ENCODE results near the gene SESN1. TPM values are rescaled to one million over a fixed set of nuclear protein-coding genes. Genes with fewer than 3 reads are reported as not detected.
"Not testable (repeated sequence)": the region's sequence is repeated elsewhere in the genome, so short reads cannot be mapped to it uniquely, and the experiment has no call there.

SESN1 gene
- total RNA-seq, 2 experiments from 2014 or later = 22.1 to 23.3 TPM

DNA sequence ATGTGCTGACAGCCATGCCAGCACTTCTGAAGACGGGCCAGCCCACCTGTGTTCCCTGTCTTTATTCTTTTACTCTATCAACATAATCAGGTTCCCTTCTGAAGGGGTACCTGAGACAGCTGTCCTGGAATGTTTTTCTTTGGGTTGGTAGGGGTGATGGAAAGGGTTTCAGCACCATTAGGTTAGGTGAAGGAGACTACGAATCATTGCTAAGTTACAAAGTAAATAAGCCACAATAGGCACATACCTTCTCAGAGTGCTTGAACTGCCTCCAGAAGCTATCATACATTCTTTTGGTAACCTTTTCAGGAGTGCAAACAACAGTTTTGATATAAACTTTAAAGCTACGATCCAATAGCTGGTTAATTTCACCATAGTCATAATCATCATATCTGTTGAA lies 106.3 kb downstream of the SESN1 start:
- TF ChIP-seq, protein P1, sequence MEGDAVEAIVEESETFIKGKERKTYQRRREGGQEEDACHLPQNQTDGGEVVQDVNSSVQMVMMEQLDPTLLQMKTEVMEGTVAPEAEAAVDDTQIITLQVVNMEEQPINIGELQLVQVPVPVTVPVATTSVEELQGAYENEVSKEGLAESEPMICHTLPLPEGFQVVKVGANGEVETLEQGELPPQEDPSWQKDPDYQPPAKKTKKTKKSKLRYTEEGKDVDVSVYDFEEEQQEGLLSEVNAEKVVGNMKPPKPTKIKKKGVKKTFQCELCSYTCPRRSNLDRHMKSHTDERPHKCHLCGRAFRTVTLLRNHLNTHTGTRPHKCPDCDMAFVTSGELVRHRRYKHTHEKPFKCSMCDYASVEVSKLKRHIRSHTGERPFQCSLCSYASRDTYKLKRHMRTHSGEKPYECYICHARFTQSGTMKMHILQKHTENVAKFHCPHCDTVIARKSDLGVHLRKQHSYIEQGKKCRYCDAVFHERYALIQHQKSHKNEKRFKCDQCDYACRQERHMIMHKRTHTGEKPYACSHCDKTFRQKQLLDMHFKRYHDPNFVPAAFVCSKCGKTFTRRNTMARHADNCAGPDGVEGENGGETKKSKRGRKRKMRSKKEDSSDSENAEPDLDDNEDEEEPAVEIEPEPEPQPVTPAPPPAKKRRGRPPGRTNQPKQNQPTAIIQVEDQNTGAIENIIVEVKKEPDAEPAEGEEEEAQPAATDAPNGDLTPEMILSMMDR (IDR thresholded peaks at IDR 0.05) = no peak
- ChIA-PET CTCF (interaction anchor here (1.0 to 1.2 kb wide), 2 partner anchors 27 to 446 kb away, joined by 3 read pairs; no protein-coding TSS in a partner anchor), POLR2A (interaction anchor here (0.6 kb wide), 1 partner anchor 18 kb away, joined by 7 read pairs; no protein-coding TSS in a partner anchor)
- no peak overlapping the region for H3K4me3 Mint-ChIP-seq
- H3K36me3 Mint-ChIP-seq (ENCODE audit: low read depth) = peaks cover 31% of the 10 kb centered on the region
- no peak for DNase-seq
- no peak overlapping the region for H3K27ac Mint-ChIP-seq
- intact Hi-C loops (cut with micrococcal nuclease) = no loop called here
- ATAC-seq = no peak
- no peaks in the 10 kb centered on the region for H3K27me3 Mint-ChIP-seq
- no peaks in the 10 kb centered on the region for H3K4me1 Mint-ChIP-seq (ENCODE audit: low read depth)
- H3K9me3 Mint-ChIP-seq = no peaks in the 10 kb centered on the region

DNA sequence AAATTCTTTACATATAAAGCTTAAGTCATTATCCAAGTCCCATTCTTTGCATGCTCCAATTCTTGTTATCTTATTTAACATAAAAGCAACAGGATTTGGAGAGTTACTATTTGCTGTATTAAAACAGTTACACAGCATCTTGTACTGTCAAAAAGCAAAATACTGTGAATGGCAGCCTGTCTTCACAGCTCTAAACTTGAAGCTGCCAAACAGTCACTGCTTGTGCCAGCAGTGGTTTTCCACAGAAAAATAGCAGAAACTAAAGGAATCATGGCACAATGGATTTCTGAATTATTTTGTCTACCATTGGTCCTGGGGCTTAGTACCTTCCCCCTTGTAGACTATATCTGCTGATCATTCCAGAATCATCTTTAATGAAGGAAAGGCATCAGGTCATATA lies 107.5 kb downstream of the SESN1 start:
- Mint-ChIP-seq H3K36me3 (ENCODE audit: low read depth) (peaks cover 28% of the 10 kb centered on the region), H3K4me1 (ENCODE audit: low read depth) (no peaks in the 10 kb centered on the region), H3K27me3 (no peaks in the 10 kb centered on the region), H3K4me3 (no peak overlapping the region), H3K9me3 (no peaks in the 10 kb centered on the region), H3K27ac (no peak overlapping the region)
- intact Hi-C loops (cut with micrococcal nuclease) = no loop called here
- ChIA-PET POLR2A (interaction anchor here (0.7 kb wide), 1 partner anchor 19 kb away, joined by 3 read pairs; no protein-coding TSS in a partner anchor), CTCF (interaction anchor here (0.8 to 1.6 kb wide), 3 partner anchors 18 to 86 kb away, joined by 3 to 4 read pairs (median 3); no protein-coding TSS in a partner anchor)
- ATAC-seq = no peak
- DNase-seq = no peak
- TF ChIP-seq, protein P1 (IDR thresholded peaks at IDR 0.05) = no peak

DNA sequence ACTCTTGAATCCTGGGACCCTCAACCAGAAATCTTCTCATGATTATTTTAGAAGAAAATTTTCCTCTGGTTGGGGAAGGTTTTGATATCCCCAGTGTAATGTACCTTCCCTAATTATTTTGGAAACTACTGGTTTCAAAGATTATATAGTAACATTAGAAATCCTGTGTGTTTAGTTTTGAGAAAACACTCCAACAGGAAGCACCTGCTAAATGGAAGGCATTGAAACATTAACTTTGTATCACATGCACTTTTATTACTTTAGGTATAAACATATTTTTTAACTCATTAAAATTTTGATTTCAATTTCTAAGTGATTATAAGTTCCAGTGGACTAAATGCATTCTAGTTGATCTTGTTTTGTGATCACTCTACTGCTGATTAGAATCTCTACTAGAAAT lies 109.3 kb downstream of the SESN1 start:
- no peak for ATAC-seq
- POLR2A ChIA-PET = no interaction called here
- no peaks in the 10 kb centered on the region for H3K27me3 Mint-ChIP-seq
- H3K9me3 Mint-ChIP-seq = peaks cover 4% of the 10 kb centered on the region
- H3K4me1 Mint-ChIP-seq (ENCODE audit: low read depth) = no peaks in the 10 kb centered on the region
- intact Hi-C loops (cut with micrococcal nuclease) = no loop called here
- no peak overlapping the region for H3K4me3 Mint-ChIP-seq
- CTCF ChIA-PET = interaction anchor here (1.0 to 1.1 kb wide), 2 partner anchors 16 to 69 kb away, joined by 3 read pairs; no protein-coding TSS in a partner anchor
- H3K36me3 Mint-ChIP-seq (ENCODE audit: low read depth) = peaks cover 20% of the 10 kb centered on the region
- H3K27ac Mint-ChIP-seq = no peak overlapping the region
- no peak for DNase-seq
- TF ChIP-seq, protein P1 (IDR thresholded peaks at IDR 0.05) = no peak

DNA sequence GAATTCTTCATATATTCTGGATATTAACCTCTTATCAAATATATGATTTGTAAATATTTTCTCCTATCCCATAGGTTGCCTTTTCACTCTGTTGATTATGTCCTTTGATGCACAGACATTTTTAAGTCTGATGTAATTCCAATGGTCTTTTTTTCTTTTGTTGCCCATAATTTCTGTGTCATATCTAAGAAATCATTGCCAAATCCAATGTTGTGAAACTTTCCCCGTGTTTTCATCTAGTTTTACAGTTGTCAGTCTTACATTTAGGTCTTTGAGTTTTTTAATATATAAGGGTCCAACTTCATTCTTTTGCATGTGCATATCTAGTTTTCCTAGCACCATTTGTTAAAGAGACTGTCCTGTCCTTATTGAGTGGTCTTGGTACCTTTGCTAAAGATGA lies 111.5 kb downstream of the SESN1 start:
- Mint-ChIP-seq H3K27me3 (no peaks in the 10 kb centered on the region), H3K27ac (no peak overlapping the region), H3K9me3 (peaks cover 13% of the 10 kb centered on the region), H3K4me3 (no peak overlapping the region), H3K4me1 (ENCODE audit: low read depth) (no peaks in the 10 kb centered on the region), H3K36me3 (ENCODE audit: low read depth) (peaks cover 20% of the 10 kb centered on the region)
- CTCF ChIA-PET = no interaction called here
- ATAC-seq (no peak), DNase-seq (no peak)
- POLR2A ChIA-PET = no interaction called here
- intact Hi-C loops (cut with micrococcal nuclease) = no loop called here
- TF ChIP-seq, protein P1 (IDR thresholded peaks at IDR 0.05) = no peak

DNA sequence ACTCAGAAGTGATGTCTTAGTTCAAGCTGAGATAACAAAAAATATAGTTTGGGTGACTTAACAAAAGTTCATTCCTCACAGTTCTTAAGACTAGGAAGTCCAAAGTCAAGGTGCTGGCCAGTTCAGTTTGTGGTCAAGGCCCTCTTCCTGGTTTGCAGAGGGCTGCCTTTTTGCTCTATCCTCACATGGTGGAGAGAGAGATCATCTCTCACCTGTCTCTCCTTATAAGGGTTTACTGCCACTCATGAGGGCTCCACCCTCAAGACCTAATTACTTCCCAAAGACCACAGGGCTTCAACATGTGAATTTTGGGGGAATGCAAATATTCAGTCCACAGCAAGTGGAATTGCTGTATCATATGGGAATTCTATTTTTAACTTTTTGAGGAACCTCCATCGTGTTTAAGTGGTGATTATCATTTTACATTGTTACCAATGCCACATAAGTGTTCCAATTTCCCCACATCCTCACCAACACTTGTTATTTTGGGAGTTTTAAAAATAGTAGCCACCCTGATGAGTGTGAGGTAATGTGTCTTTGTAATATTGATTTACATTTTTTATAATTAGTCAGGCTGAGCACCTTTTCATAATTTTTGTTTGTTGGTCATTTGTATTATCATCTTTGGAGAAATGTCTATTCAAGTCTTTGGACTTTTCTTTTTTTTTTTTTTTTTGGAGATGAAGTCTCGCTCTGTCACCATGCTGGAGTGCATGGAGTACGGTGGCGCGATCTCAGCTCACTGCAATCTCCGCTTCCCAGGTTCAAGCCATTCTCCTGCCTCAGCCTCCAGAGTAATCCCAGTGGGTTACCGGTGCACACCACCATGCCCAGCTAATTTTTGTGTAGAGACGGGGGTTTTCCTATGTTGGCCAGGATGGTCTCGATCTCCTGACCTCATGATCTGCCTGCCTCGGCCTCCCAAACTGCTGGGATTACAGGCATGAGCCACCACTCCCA lies 112.2 kb downstream of the SESN1 start:
- intact Hi-C loops (cut with micrococcal nuclease) = no loop called here
- Mint-ChIP-seq H3K27me3 (no peaks in the 10 kb centered on the region), H3K27ac (no peak overlapping the region), H3K4me1 (ENCODE audit: low read depth) (no peaks in the 10 kb centered on the region), H3K9me3 (peaks cover 15% of the 10 kb centered on the region), H3K36me3 (ENCODE audit: low read depth) (peaks cover 24% of the 10 kb centered on the region), H3K4me3 (no peak overlapping the region)
- ATAC-seq (no peak), DNase-seq (no peak)
- POLR2A ChIA-PET = no interaction called here
- TF ChIP-seq, protein P1 (IDR thresholded peaks at IDR 0.05) = no peak
- CTCF ChIA-PET = no interaction called here

DNA sequence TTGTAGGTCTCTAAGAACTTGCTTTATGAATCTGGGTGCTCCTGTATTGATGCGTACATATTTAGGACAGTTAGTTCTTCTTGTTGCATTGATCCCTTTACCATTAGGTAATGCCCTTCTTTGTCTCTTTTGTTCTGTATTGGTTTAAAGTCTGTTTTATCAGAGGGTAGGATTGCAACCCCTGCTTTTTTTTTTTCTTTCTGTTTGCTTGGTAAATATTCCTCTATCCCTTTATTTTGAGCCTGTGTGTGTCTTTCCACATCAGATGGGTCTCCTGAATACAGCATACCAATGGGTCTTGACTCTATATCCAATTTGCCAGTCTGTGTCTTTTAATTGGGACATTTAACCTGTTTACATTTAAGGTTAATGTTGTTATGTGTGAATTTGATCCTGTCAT lies 116.0 kb downstream of the SESN1 start:
- H3K27me3 Mint-ChIP-seq; ATAC-seq; DNase-seq; H3K27ac Mint-ChIP-seq; H3K4me1 Mint-ChIP-seq (ENCODE audit: low read depth); H3K4me3 Mint-ChIP-seq; intact Hi-C loops (cut with micrococcal nuclease): not testable (repeated sequence)
- ChIA-PET POLR2A (interaction anchor here (2.5 kb wide), 1 partner anchor 10 kb away, joined by 6 read pairs; no protein-coding TSS in a partner anchor), CTCF (interaction anchor here (1.4 kb wide), 1 partner anchor 437 kb away, joined by 3 read pairs; no protein-coding TSS in a partner anchor)
- H3K36me3 Mint-ChIP-seq (ENCODE audit: low read depth) = peaks cover 15% of the 10 kb centered on the region
- peaks cover 22% of the 10 kb centered on the region for H3K9me3 Mint-ChIP-seq
